HepG2 (cell line): Measurements from ENCODE around the gene DTX2. TPM values are rescaled to one million over a fixed set of nuclear protein-coding genes. Genes with fewer than 3 reads are reported as not detected.

Experiments
- ARID3A ChIP-seq: IDR thresholded peaks from 2 replicates; pipeline ENCODE4 v1.6.1; 2012; ENCODE audit warnings: low read depth, low read length, improper control_type of control experiment
- E2F2 ChIP-seq: sonication (generic); formaldehyde crosslinking; IDR thresholded peaks from 2 replicates; pipeline ENCODE4 v1.4.0; 2020; ENCODE audit warnings: missing genetic modification reagents, borderline replicate concordance
- NFIC ChIP-seq: IDR thresholded peaks from 2 replicates; pipeline ENCODE4 v1.6.1; 2012; ENCODE audit warnings: mild to moderate bottlenecking, low read length, inconsistent platforms
- SIN3A ChIP-seq: IDR thresholded peaks from 2 replicates; pipeline ENCODE4 v1.6.1; 2011; ENCODE audit warnings: low read depth, mild to moderate bottlenecking, control low read depth, low read length, borderline replicate concordance
- ZNF547 ChIP-seq: sonication (generic); formaldehyde crosslinking; IDR thresholded peaks from 2 replicates; pipeline ENCODE4 v1.5.1; 2020; ENCODE audit warnings: mild to moderate bottlenecking, missing genetic modification reagents
- ZNF687 ChIP-seq: sonication (generic); formaldehyde crosslinking; IDR thresholded peaks from 2 replicates; pipeline ENCODE4 v1.5.1; 2020; ENCODE audit warnings: mild to moderate bottlenecking, missing genetic modification reagents, moderate library complexity
- ZNF788 ChIP-seq: sonication (generic); formaldehyde crosslinking; IDR thresholded peaks from 2 replicates; pipeline ENCODE4 v1.5.0; 2020; ENCODE audit warnings: mild to moderate bottlenecking, missing genetic modification reagents, borderline replicate concordance
- polyA plus RNA-seq, 8 experiments: library from polyadenylated mRNA; depleted of rRNA in 3 of 8; stranded (reverse) in 7 of 8; unstranded in 1 of 8; fragments of >200 nt; fragmentation: Illumina TruSeq in 4 of 8; extraction: Trizol in 4 of 8; gene quantifications; 2 replicates each; pipeline versions ENCODE4 v1.2.1 to v1.2.3, GENCODE V29; 2011 to 2016; ENCODE audit warnings: low read depth in 4 of 8, missing spikeins in 1 of 8, mixed read lengths in 1 of 8; ENCODE audit not compliant: insufficient read depth in 1 of 8
- total RNA-seq, 5 experiments: library from RNA; depleted of rRNA; stranded (reverse); fragments of >200 nt; fragmentation: Illumina TruSeq; extraction: Trizol; gene quantifications; 2 replicates each; pipeline ENCODE4 v1.2.3, GENCODE V29; 2016; ENCODE audit warnings: low read depth in 1 of 5
- TF ChIP-seq, protein P1 (sequence below): sonication (generic); formaldehyde crosslinking; IDR thresholded peaks from 2 replicates; pipeline ENCODE4 v1.4.0; 2020; ENCODE audit warnings: missing genetic modification reagents, mild to moderate bottlenecking, borderline replicate concordance

Gene DTX2
- total and polyA plus RNA-seq, 2 of the 13 experiments (the other 11 are each of a cell fraction or from before 2014, with no cell fraction given): 5.5 to 6.2 TPM

GRCh38 chr7:76515999-76516443 lies 54.5 kb downstream of the DTX2 start (continued):
- TF ChIP-seq, protein P1, sequence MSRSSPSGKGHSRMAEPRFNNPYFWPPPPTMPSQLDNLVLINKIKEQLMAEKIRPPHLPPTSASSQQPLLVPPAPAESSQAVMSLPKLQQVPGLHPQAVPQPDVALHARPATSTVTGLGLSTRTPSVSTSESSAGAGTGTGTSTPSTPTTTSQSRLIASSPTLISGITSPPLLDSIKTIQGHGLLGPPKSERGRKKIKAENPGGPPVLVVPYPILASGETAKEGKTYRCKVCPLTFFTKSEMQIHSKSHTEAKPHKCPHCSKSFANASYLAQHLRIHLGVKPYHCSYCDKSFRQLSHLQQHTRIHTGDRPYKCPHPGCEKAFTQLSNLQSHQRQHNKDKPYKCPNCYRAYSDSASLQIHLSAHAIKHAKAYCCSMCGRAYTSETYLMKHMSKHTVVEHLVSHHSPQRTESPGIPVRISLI (CRISPR knock-in tag): peak; percentile 50; the same call in 1 of the 2 replicates
- TF ChIP-seq ZNF547 (CRISPR knock-in tag): peak; percentile 77; the same call in 1 of the 2 replicates
- TF ChIP-seq ARID3A: no peak
- peak; percentile 93 for TF ChIP-seq ZNF687 (CRISPR knock-in tag)
- no peak for TF ChIP-seq SIN3A
- TF ChIP-seq NFIC: no peak
- 0 out of 2 replicates have a peak, but pooled peaks have one; percentile 25 for TF ChIP-seq ZNF788 (CRISPR knock-in tag)
- TF ChIP-seq E2F2 (CRISPR knock-in tag): no peak
- TF ChIP-seq, all 625 proteins: peak for 170
